ENCODE measurements around the gene AGAP1. TPM values are rescaled to one million over a fixed set of nuclear protein-coding genes. Genes with fewer than 3 reads are reported as not detected.

AGAP1 gene
- total RNA-seq, 1 donor from 2014 or later: 43.8 TPM

DNA sequence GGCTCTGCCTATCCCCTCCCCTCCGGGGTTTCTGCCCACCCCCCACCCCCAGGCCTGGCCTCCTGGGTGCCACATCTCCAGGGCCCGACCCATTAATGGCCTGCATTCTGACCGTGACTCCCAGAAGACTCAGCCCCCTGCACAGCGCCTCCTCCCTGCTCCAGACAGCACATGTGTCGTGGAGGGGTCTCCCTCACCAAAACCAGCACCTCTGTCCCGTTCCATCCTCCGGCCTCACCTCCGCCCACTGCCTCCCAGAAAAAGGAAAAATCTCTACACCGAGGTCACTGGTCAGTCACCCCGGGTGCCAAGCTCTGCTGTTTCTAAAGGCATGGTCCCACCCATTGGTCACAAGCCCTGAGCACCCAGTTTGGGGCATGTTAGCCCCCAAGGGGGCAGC lies 609.1 kb downstream of the AGAP1 start:
- no peaks in the 10 kb centered on the region for H3K27me3 Mint-ChIP-seq (ENCODE audit: unreplicated experiment)

DNA sequence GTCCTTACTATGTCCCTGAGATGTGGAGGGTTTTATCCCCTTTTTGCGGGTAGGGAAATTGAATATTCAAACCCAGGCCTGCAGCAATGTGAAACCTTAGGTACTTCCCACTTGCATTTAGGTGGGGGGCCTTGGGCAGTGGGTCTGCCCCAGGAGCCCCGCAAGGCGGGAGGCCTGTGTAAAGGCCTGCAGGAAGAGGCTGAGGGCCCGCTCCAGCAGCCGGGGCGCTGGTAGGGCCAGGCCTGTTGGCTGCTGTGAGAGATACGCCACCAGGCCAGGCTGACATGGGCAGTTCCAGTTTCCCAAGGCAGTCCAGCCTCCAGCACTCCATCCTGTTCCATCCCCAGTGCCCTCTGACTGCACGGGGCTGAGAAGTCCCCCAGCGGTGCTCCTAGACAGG lies 610.1 kb downstream of the AGAP1 start:
- Mint-ChIP-seq H3K9me3 (ENCODE audit: unreplicated experiment) (no peaks in the 10 kb centered on the region), H3K27me3 (ENCODE audit: unreplicated experiment) (no peaks in the 10 kb centered on the region), H3K27ac (ENCODE audit: unreplicated experiment) (no peak overlapping the region), H3K36me3 (ENCODE audit: unreplicated experiment) (peaks cover 2% of the 10 kb centered on the region), H3K4me1 (ENCODE audit: unreplicated experiment) (peaks cover 15% of the 10 kb centered on the region), H3K4me3 (ENCODE audit: unreplicated experiment) (no peak overlapping the region)
- TF ChIP-seq, protein P1, sequence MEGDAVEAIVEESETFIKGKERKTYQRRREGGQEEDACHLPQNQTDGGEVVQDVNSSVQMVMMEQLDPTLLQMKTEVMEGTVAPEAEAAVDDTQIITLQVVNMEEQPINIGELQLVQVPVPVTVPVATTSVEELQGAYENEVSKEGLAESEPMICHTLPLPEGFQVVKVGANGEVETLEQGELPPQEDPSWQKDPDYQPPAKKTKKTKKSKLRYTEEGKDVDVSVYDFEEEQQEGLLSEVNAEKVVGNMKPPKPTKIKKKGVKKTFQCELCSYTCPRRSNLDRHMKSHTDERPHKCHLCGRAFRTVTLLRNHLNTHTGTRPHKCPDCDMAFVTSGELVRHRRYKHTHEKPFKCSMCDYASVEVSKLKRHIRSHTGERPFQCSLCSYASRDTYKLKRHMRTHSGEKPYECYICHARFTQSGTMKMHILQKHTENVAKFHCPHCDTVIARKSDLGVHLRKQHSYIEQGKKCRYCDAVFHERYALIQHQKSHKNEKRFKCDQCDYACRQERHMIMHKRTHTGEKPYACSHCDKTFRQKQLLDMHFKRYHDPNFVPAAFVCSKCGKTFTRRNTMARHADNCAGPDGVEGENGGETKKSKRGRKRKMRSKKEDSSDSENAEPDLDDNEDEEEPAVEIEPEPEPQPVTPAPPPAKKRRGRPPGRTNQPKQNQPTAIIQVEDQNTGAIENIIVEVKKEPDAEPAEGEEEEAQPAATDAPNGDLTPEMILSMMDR (IDR thresholded peaks at IDR 0.05): no peak
- DNase-seq (ENCODE audit: extremely low spot score, unreplicated experiment): no peak

More for the DNA sequence above, 609.1 kb downstream of the AGAP1 start:
- Mint-ChIP-seq H3K27ac (ENCODE audit: unreplicated experiment) (no peak overlapping the region), H3K36me3 (ENCODE audit: unreplicated experiment) (peaks cover 2% of the 10 kb centered on the region), H3K4me1 (ENCODE audit: unreplicated experiment) (peaks cover 5% of the 10 kb centered on the region), H3K9me3 (ENCODE audit: unreplicated experiment) (no peaks in the 10 kb centered on the region), H3K4me3 (ENCODE audit: unreplicated experiment) (no peak overlapping the region)
- TF ChIP-seq, protein P1 (IDR thresholded peaks at IDR 0.05): no peak
- no peak for DNase-seq (ENCODE audit: extremely low spot score, unreplicated experiment)

GRCh38 chr2:236105955-236106607 lies 612.2 kb downstream of the AGAP1 start:
- H3K36me3 Mint-ChIP-seq (ENCODE audit: unreplicated experiment): peaks cover 2% of the 10 kb centered on the region
- DNase-seq (ENCODE audit: extremely low spot score, unreplicated experiment): no peak
- H3K27me3 Mint-ChIP-seq (ENCODE audit: unreplicated experiment): no peaks in the 10 kb centered on the region
- H3K9me3 Mint-ChIP-seq (ENCODE audit: unreplicated experiment): no peaks in the 10 kb centered on the region
- TF ChIP-seq, protein P1 (IDR thresholded peaks at IDR 0.05): no peak
- no peak overlapping the region for H3K4me3 Mint-ChIP-seq (ENCODE audit: unreplicated experiment)
- no peak overlapping the region for H3K27ac Mint-ChIP-seq (ENCODE audit: unreplicated experiment)
- peaks cover 16% of the 10 kb centered on the region for H3K4me1 Mint-ChIP-seq (ENCODE audit: unreplicated experiment)

- no peak overlapping the region for H3K27ac Mint-ChIP-seq (ENCODE audit: unreplicated experiment)
- no peaks in the 10 kb centered on the region for H3K9me3 Mint-ChIP-seq (ENCODE audit: unreplicated experiment)
- no peaks in the 10 kb centered on the region for H3K27me3 Mint-ChIP-seq (ENCODE audit: unreplicated experiment)
- H3K4me3 Mint-ChIP-seq (ENCODE audit: unreplicated experiment): no peak overlapping the region
- peaks cover 2% of the 10 kb centered on the region for H3K36me3 Mint-ChIP-seq (ENCODE audit: unreplicated experiment)
- TF ChIP-seq, protein P1 (IDR thresholded peaks at IDR 0.05): no peak
- H3K4me1 Mint-ChIP-seq (ENCODE audit: unreplicated experiment): peaks cover 16% of the 10 kb centered on the region
- no peak for DNase-seq (ENCODE audit: extremely low spot score, unreplicated experiment)
These were observed 612.9 kb downstream of the AGAP1 start for GRCh38 chr2:236106761-236107160.

DNA sequence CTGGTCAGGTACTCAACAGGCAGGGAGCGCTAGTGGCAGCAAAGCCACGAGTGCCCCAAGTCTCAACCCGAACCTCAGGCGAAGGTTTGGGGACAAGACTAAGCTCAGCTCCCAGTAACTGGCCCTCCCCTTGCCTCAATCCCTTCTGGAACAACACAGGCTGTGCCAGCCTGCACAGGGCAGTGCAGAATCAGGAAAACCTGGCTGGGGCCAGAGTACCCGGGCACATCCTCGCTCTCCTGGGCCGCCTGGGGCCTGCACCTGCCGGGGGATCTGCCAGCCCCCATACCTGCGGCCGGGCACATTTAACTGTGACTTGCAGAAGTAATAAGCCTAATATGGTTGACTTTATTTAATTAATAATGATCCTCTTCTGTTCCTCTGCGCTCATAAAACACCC lies 613.7 kb downstream of the AGAP1 start:
- TF ChIP-seq, protein P1 (IDR thresholded peaks at IDR 0.05): no peak
- Mint-ChIP-seq H3K36me3 (ENCODE audit: unreplicated experiment) (peaks cover 2% of the 10 kb centered on the region), H3K9me3 (ENCODE audit: unreplicated experiment) (no peaks in the 10 kb centered on the region), H3K4me1 (ENCODE audit: unreplicated experiment) (peaks cover 16% of the 10 kb centered on the region), H3K4me3 (ENCODE audit: unreplicated experiment) (no peak overlapping the region), H3K27ac (ENCODE audit: unreplicated experiment) (no peak overlapping the region), H3K27me3 (ENCODE audit: unreplicated experiment) (no peaks in the 10 kb centered on the region)
- DNase-seq (ENCODE audit: extremely low spot score, unreplicated experiment): no peak

Measured in osteocyte (in vitro differentiated cells).